OCI-LY7 (cell line): ENCODE measurements around the gene RAX2. TPM values are rescaled to one million over a fixed set of nuclear protein-coding genes. Genes with fewer than 3 reads are reported as not detected.

Source experiments
- BruUV-seq: library from RNA; stranded (reverse); fragments of 400-500 nt; replicated peaks from 2 replicates; lab custom pipeline; 2021; lab: Mats Ljungman, UMichigan
- CTCF ChIA-PET: fragments of 300-600 bp; sonication (Branson Sonifier 250); formaldehyde crosslinking; loops from one replicate; lab custom pipeline; 2022; ENCODE audit warnings: antibody characterized with exemption; ENCODE audit not compliant: unreplicated experiment; lab: Charles Lee
- POLR2A ChIA-PET: fragments of 300-600 bp; sonication (Branson Sonifier 250); formaldehyde crosslinking; loops from one replicate; lab custom pipeline; 2022; ENCODE audit warnings: antibody characterized with exemption; lab: Charles Lee
- DNase-seq: peaks from one replicate; pipeline ENCODE4 v3.0.0-alpha.2; 2015; ENCODE audit warnings: low spot score
- H2AFZ ChIP-seq: fragments of 200-600 bp; sonication (generic), shearing (Covaris generic); 2 replicates; pipeline ENCODE4 v1.6.1; 2014; ENCODE audit warnings: mild to moderate bottlenecking, antibody characterized with exemption, low read length, moderate library complexity
- H3K27ac ChIP-seq: fragments of 200-600 bp; sonication (generic); 2 replicates; pipeline ENCODE4 v1.5.1; 2014; ENCODE audit warnings: mixed run types, low read depth, mild to moderate bottlenecking, moderate library complexity, low read length, inconsistent platforms; ENCODE audit not compliant: poor library complexity, severe bottlenecking
- H3K36me3 ChIP-seq: fragments of 200-600 bp; sonication (generic); 2 replicates; pipeline ENCODE4 v1.6.1; 2014; ENCODE audit warnings: mild to moderate bottlenecking, antibody characterized with exemption, low read length, moderate library complexity, mixed read lengths; ENCODE audit not compliant: insufficient read depth
- H3K4me1 ChIP-seq: fragments of 200-600 bp; sonication (generic); 2 replicates; pipeline ENCODE4 v1.5.1; 2014; ENCODE audit warnings: mild to moderate bottlenecking, low read length; ENCODE audit not compliant: insufficient read depth, poor library complexity, severe bottlenecking
- H3K4me2 ChIP-seq: fragments of 200-600 bp; sonication (generic); 2 replicates; pipeline ENCODE4 v1.6.1; 2014; ENCODE audit warnings: mild to moderate bottlenecking, low read length
- H3K4me3 ChIP-seq: fragments of 200-600 bp; sonication (generic); 2 replicates; pipeline ENCODE4 v1.5.1; 2014; ENCODE audit warnings: mild to moderate bottlenecking, low read depth, low read length; ENCODE audit not compliant: poor library complexity, severe bottlenecking
- H3K79me2 ChIP-seq: fragments of 200-600 bp; sonication (generic); 2 replicates; pipeline ENCODE4 v1.6.1; 2016; ENCODE audit warnings: low read depth, mild to moderate bottlenecking, low read length, moderate library complexity, mixed read lengths; ENCODE audit not compliant: insufficient read depth
- H3K9me2 ChIP-seq: fragments of 200-600 bp; sonication (generic); 2 replicates; pipeline ENCODE4 v1.6.1; 2016; ENCODE audit warnings: mild to moderate bottlenecking, low read length, mixed read lengths; ENCODE audit not compliant: insufficient read depth
- H3K9me3 ChIP-seq: fragments of 200-600 bp; sonication (generic); 2 replicates; pipeline ENCODE4 v1.6.1; 2014; ENCODE audit warnings: mild to moderate bottlenecking, mixed run types, low read length, mixed read lengths
- H4K20me1 ChIP-seq: fragments of 200-600 bp; sonication (generic); 2 replicates; pipeline ENCODE4 v1.6.1; 2014; ENCODE audit warnings: mild to moderate bottlenecking, antibody characterized with exemption, low read length, moderate library complexity, mixed read lengths; ENCODE audit not compliant: insufficient read depth
- EZH2phosphoT487 ChIP-seq: fragments of 200-600 bp; sonication (generic); IDR thresholded peaks from 2 replicates; pipeline ENCODE4 v1.6.1; 2018; ENCODE audit warnings: low read depth, borderline replicate concordance, mild to moderate bottlenecking, mixed run types, antibody characterized with exemption, low read length, moderate library complexity, mixed read lengths
- intact Hi-C: fragments of 100-400 bp; cut with micrococcal nuclease; formaldehyde crosslinking; loops from one replicate; pipeline ENCODE4 v1.10.0; 2022; ENCODE audit not compliant: unreplicated experiment
- total RNA-seq, 2 experiments: library from RNA; depleted of rRNA in 1 of 2; stranded (reverse); fragments of >200 nt in 1 of 2; shearing (Covaris generic) in 1 of 2; gene quantifications; 2 replicates each; pipeline ENCODE4 v1.2.3, GENCODE V29; 2014 to 2022
- TF ChIP-seq, protein P1 (sequence below): fragments of 200-600 bp; sonication (generic); conservative IDR thresholded peaks from 2 replicates; pipeline ENCODE4 v1.5.1; 2014; ENCODE audit warnings: mild to moderate bottlenecking, antibody characterized with exemption, low read length, moderate library complexity, mixed read lengths

Gene RAX2
- total RNA-seq, 2 experiments from 2014 or later: not detected

DNA sequence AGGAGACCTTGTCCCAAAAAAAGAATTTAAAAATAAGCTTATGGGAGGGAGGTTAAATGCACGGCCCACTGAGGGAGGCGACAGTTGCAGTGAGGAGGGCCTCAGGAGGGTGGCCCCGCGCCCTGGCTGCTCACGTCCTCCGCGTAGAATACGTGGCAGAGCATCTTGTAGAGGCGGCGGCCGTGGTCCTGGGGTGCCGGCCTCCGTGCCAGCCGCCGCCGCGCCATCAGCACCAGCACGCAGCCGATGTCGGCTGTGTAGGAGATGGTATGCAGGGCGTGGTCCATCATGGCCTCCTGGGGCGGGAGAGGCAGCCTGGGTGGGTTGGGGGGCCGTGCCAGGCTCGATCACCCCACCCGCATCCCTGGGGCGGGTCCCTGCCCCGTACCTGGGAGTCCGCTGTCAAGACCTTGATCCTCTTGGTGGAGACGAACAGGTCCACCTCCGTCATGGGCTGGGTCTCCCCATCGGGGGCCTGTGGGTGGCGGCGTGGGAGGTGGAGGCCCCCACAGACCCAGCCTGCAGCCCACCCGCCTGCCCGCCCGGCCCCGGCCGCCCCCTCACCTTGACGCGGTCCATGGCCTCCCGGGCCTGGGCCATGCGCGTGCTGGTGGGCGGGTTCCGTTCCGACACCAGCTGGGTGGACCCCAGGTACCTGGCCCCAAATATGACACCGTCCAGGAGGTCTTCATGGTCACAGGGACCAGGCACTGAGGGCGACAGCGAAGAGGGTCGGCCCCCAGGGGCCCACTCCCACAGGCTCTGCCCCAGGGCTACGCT lies 18.2 kb downstream of the RAX2 start:
- Histone ChIP-seq H3K9me3 (no peaks in the 10 kb centered on the region), H2AFZ (no peak overlapping the region), H3K27ac (no peak overlapping the region), H3K4me3 (no peak overlapping the region), H3K4me2 (no peak overlapping the region), H3K4me1 (no peaks in the 10 kb centered on the region), H3K9me2 (no peaks in the 10 kb centered on the region), H4K20me1 (no peaks in the 10 kb centered on the region), H3K79me2 (no peaks in the 10 kb centered on the region), H3K36me3 (0 out of 2 replicates have a peak, but pooled peaks cover 8% of the 10 kb centered on the region)
- no peak for DNase-seq
- POLR2A ChIA-PET: no interaction called here
- TF ChIP-seq, protein P1, sequence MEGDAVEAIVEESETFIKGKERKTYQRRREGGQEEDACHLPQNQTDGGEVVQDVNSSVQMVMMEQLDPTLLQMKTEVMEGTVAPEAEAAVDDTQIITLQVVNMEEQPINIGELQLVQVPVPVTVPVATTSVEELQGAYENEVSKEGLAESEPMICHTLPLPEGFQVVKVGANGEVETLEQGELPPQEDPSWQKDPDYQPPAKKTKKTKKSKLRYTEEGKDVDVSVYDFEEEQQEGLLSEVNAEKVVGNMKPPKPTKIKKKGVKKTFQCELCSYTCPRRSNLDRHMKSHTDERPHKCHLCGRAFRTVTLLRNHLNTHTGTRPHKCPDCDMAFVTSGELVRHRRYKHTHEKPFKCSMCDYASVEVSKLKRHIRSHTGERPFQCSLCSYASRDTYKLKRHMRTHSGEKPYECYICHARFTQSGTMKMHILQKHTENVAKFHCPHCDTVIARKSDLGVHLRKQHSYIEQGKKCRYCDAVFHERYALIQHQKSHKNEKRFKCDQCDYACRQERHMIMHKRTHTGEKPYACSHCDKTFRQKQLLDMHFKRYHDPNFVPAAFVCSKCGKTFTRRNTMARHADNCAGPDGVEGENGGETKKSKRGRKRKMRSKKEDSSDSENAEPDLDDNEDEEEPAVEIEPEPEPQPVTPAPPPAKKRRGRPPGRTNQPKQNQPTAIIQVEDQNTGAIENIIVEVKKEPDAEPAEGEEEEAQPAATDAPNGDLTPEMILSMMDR: no peak
- no peak for TF ChIP-seq EZH2phosphoT487
- no TSS peak for BruUV-seq
- intact Hi-C loops: no loop called here
- CTCF ChIA-PET: no interaction called here

DNA sequence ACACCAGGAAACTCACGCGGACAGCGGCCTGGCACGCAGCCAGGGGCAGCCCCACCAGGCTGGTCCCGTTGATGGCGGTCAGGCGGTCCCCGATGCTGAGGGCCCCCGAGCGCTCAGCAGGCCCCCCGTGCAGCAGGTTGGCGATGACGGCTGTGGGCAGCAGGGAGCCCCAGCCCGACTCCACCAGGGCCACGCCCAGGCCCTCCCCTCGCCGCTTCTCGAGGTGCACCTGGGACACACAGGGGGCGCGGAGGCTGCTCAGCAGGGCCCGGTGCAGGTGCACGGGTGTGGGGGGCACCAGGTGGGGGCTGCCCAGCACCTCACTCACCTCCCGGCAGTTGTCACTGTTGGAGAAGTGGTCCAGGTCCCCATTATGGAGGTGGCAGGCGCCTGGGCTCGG lies 19.5 kb downstream of the RAX2 start:
- no peaks in the 10 kb centered on the region for H3K36me3 ChIP-seq
- DNase-seq: no peak
- no peaks in the 10 kb centered on the region for H3K4me1 ChIP-seq
- no peaks in the 10 kb centered on the region for H3K9me3 ChIP-seq
- H2AFZ ChIP-seq: no peak overlapping the region
- no peaks in the 10 kb centered on the region for H3K9me2 ChIP-seq
- no peaks in the 10 kb centered on the region for H4K20me1 ChIP-seq
- TF ChIP-seq, protein P1: no peak
- CTCF ChIA-PET: no interaction called here
- BruUV-seq: no TSS peak
- POLR2A ChIA-PET: no interaction called here
- H3K79me2 ChIP-seq: no peaks in the 10 kb centered on the region
- H3K4me2 ChIP-seq: no peak overlapping the region
- no peak overlapping the region for H3K27ac ChIP-seq
- no peak overlapping the region for H3K4me3 ChIP-seq
- intact Hi-C loops: no loop called here

DNA sequence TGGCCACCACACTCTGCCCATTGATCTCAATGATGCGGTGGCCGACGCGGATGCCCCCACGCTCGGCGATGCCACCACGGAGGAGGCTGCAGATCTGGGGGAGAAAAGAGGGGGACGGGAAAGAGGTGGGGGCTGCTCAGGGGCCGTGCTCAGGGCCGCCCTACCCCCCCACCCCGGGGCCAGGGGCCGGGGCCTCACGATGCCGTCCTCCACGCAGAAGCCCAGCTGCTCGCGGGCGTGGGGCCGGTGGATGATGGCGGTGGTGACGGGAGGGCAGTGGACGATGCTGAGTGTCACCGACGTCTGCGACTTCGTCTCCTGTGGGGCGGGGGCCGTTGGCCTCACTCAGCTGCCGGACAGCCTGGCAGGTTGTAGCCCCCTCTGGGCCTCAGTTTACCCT lies 20.8 kb downstream of the RAX2 start:
- intact Hi-C loops: no loop called here
- no peaks in the 10 kb centered on the region for H4K20me1 ChIP-seq
- H3K79me2 ChIP-seq: no peaks in the 10 kb centered on the region
- no peak for DNase-seq
- no peaks in the 10 kb centered on the region for H3K36me3 ChIP-seq
- no peaks in the 10 kb centered on the region for H3K9me2 ChIP-seq
- no peaks in the 10 kb centered on the region for H3K9me3 ChIP-seq
- no peak overlapping the region for H3K4me2 ChIP-seq
- H3K4me1 ChIP-seq: no peaks in the 10 kb centered on the region
- H3K27ac ChIP-seq: no peak overlapping the region
- CTCF ChIA-PET: no interaction called here
- POLR2A ChIA-PET: no interaction called here
- TF ChIP-seq, protein P1: no peak
- TF ChIP-seq EZH2phosphoT487: no peak
- BruUV-seq: no TSS peak
- H3K4me3 ChIP-seq: no peak overlapping the region
- no peak overlapping the region for H2AFZ ChIP-seq
